T1000 (cell line): ENCODE measurements around the gene HES5.
"Not testable (repeated sequence)": the region's sequence is repeated elsewhere in the genome, so short reads cannot be mapped to it uniquely, and the experiment has no call there.

Experiments
- DNase-seq: peaks from one replicate; lab custom pipeline; 2025; ENCODE audit warnings: mixed read lengths; lab: John Stamatoyannopoulos, UW

Gene HES5

DNA sequence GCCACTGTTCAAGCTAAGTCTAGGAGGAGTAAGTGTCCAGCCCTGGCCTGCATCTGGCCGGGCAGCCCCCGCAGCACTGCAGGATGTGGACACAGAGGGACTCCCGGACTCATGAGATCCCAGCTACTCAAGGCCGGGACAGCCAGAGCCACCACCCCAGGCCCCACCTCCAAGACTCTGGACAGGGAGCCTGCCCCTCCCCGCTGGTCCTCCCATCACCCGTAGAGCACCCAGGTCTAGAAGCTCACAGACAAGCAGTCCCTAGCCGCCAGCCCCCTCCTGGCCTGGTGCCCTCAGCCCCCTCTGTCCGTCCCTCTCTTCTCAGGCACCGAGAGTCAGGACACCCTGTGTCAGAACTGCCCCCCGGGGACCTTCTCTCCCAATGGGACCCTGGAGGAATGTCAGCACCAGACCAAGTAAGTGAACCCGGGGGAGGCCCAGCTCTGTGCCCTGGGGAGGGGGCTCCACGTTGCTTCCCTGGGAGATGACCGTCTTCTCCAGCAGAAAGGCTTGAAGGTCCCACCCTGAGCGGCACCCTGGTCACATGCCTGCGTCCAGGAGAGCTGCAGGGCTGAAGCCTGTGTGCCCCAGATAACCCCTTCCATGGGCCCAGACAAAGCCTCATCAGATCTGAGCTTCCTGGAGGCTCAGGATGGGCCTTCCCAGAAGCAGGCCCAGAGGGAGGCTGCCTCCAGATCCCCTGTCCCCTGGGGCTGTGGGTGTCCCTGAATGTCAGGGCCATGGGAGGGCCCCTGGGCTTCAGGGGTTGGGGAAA is 30.4 kb upstream of the HES5 start:
- no peak for DNase-seq

- no peak for DNase-seq
These were observed 29.6 kb upstream of the HES5 start for GRCh38 chr1:2559509-2560298.

GRCh38 chr1:2558861-2559260 is 28.8 kb upstream of the HES5 start:
- no peak for DNase-seq

- DNase-seq = no peak
These were observed 28.4 kb upstream of the HES5 start for GRCh38 chr1:2558420-2558819.

DNA sequence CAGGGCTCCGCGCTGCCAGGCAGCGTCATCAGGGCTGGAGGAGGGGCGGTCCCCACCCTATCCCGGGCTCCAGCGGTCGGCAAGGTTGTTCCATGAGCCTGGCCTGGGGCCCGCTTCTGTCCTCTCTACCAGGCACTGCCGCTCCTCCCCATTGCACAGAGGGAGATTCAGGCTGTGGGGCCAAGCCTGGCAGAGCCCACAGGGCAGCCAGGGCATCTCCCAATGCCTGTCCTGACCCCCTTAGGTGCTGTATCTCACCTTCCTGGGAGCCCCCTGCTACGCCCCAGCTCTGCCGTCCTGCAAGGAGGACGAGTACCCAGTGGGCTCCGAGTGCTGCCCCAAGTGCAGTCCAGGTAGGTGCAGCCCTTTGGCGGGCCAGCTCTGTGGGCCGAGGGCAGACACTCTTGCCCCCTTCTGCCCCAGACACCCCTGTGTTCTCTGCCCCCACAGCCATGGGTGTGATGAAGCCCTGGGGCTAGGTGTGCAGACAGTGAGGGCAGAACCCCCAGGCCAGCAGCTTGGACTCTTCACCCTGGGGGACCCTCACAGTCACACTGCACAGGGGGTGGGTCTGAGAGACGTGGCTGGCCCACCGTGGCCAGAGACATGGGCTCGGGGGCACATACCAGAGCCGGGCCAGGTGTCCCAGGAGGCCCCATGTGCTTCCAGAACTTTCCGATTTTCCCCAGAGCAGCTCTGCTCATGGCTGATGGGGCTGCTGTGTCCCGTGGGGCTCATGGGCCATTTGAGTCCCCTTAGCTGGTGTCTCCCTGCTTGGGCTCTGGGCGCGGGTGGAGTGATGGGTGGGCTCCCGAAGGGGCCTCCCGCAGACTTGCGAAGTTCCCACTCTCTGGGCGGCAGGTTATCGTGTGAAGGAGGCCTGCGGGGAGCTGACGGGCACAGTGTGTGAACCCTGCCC is 27.7 kb upstream of the HES5 start:
- no peak for DNase-seq

DNA sequence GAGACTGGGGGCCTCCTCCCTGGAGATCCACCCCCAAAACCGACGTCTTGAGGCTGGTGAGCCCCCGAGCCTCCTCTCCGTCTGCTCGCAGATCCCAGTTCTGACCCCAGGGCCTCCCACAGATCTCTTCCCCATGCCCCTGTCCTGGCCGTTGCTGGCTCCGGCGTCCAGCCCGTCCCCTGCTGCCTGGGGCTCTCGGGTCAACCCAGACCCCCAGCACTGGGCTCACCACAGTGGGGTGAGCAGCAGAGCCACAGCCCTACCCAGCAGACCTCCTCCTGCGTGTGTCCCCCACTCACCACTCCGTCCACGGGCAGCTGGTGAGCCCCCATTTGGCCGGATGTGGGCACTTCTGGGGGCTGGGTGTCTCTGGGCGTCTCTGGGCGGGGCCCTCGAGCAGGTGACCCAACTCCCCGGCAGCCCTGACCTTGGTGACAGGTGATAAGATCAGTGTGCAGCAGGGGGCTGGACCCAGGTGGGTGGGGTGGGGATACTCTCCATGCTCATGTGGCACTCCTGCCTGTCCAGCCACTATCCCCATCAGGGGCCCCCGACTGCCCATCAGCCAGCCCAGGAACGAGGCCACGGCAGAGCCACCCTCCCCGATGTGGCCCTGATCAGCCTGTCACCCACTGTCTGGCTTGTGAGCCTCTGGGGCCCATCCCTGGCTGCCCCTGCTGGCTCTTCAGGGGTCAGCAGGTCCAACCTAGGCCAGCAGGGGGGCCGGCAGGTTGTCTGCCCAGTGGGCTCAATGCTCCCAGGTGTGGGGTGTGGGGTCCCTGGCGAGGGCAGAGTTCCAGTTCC is 26.8 kb upstream of the HES5 start:
- no peak for DNase-seq

DNA sequence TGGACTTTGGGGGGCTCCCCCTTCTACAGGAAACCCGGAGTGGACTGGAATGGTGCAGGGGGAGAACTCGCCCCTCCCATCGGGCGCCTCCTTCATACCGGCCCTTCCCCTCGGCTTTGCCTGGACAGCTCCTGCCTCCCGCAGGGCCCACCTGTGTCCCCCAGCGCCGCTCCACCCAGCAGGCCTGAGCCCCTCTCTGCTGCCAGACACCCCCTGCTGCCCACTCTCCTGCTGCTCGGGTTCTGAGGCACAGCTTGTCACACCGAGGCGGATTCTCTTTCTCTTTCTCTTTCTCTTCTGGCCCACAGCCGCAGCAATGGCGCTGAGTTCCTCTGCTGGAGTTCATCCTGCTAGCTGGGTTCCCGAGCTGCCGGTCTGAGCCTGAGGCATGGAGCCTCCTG is 26.2 kb upstream of the HES5 start, which contains the start of gene TNFRSF14:
Gene TNFRSF14 (plus strand): TSS at position 95 of the 401 bp plus-strand sequence. CDS start 294 bp downstream, at position 389.
- no peak for DNase-seq

GRCh38 chr1:2555634-2556276 is 25.7 kb upstream of the HES5 start:
- no peak for DNase-seq

GRCh38 chr1:2554621-2555387 is 24.7 kb upstream of the HES5 start:
- DNase-seq = no peak

GRCh38 chr1:2553871-2554620 is 24.0 kb upstream of the HES5 start:
- no peak for DNase-seq

DNA sequence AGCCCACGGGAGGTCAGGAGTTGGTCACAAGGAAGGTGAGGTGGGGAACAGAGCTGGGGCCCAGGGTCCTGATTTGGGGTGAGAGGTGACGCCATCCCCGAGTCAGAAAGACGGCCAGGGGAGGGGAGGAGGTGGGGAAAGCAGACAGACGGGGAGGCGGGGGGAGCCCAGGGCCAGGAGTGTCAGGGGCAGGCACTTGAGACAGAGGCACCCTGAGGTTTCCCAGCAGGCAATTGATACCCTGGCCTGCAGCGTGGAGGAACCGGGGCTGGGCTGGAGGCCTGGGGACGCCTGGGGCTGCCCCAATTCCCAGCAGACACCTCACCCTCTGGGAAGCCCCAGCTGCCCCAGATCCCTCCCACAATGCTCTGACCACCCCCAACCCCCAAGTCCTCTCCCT is 23.0 kb upstream of the HES5 start:
- not testable (repeated sequence) for DNase-seq

GRCh38 chr1:2552189-2552588 is 22.1 kb upstream of the HES5 start:
- DNase-seq = no peak

GRCh38 chr1:2551544-2551943 is 21.5 kb upstream of the HES5 start:
- DNase-seq = not testable (repeated sequence)

DNA sequence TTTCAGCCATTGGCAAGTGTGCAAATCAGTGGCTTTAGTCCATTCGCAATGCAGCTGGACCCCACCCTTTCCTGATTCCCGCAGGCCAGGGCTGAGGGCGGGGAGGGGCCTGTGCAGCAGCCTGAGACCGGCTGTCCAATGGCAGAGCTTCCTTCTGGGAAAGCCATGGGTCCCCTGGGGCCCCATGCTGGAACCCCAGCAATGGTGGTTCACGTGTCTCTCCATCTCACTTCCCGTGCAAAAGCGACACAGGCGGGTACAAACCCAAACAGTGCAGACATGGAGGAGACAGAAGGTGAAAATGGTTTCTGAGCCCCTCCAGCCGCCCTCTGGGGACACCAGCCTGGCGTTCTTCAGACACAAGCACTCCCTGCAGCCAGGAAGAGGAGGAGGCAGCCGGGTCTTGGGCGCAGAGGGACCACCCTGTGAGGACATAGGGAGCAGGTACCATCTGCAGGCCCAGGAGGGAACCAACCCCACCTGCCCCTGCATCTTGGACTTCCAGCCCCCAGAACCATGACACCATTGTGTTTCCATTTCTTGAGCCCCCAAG is 20.3 kb upstream of the HES5 start:
- DNase-seq = not testable (repeated sequence)

DNA sequence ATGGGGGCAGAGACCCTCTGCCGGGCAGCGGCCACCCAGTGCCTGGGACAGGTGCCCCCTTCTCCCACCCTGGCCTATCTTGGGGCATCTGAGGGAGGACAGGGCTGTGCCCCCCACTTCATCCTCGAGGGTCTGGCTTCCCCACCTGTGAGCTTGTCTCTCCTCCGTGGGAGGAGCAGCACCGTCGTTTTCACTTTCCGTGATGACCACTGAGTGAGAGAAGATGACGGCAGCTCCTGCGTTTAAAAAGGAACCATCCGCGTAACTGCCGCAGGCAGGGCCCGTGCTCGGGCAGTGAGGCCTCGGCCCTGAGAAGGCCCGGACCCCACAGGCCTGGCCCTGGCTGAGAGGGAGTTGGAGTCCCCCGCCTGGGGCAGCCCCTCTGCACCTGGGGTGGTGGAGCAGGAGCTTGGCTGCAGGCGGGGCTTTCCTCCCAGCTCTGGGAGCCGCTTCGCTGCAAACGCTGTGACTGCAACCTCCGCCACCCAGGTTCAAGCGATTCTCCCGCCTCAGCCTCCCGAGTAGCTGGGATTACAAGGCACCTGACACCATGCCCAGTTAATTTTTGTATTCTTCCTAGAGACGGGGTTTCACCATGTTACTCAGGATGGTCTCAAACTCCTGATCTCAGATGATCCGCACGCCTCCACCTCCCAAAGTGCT is 19.4 kb upstream of the HES5 start:
- not testable (repeated sequence) for DNase-seq

DNA sequence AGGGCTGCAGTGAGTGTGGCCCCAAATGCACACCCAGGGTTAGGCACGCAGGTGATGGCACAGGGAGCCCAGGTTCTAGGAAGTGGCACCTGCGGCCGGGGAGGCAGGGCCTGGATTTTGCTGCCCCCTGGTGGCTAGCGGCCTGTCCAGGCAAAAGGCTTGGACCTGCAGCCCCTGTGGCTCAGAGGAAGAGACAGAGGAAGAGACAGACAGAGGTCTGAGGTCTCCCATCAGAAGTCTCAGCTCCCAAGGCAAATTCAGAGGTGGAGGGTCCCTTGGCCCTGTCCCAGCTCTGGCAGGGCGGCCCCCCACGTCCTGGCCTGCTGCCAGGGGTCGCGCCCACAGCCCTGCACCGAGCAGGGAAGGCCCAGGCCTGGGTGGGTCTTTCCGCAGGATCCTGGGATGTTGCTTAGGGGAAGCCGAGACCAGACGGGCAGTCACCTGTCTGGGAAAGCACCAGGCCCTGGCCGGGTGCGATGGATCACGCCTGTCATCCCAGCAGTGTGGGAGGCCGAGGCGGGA is 18.1 kb upstream of the HES5 start:
- peak; percentile 63 for DNase-seq

GRCh38 chr1:2547210-2548067 is 17.4 kb upstream of the HES5 start:
- DNase-seq = no peak
